HCT116 (cell line): ENCODE results near the gene TTC38.

ENCODE experiments used
- ELF1 ChIP-seq: IDR thresholded peaks from 2 replicates; pipeline ENCODE4 v1.6.1; 2012; ENCODE audit warnings: low read depth, borderline replicate concordance
- EZH2 ChIP-seq: fragments of 200-600 bp; sonication (generic); IDR thresholded peaks from 2 replicates; pipeline ENCODE4 v1.6.1; 2017; ENCODE audit warnings: antibody characterized with exemption, mixed run types
- JUND ChIP-seq: IDR thresholded peaks from 2 replicates; pipeline ENCODE4 v1.6.1; 2012
- POLR2AphosphoS5 ChIP-seq: IDR thresholded peaks from 2 replicates; pipeline ENCODE4 v1.6.1; 2011; ENCODE audit warnings: mild to moderate bottlenecking, low read depth, low read length, moderate library complexity
- RAD21 ChIP-seq: IDR thresholded peaks from 2 replicates; pipeline ENCODE4 v1.6.1; 2012; ENCODE audit warnings: low read depth, mild to moderate bottlenecking
- TF ChIP-seq, protein P1 (sequence below), 3 experiments: fragments of 200-600 bp in 1 of 3; sonication (generic) in 1 of 3; IDR thresholded peaks in 2 of 3; conservative IDR thresholded peaks in 1 of 3; 2 replicates each; pipeline ENCODE4 v1.5.1; 2012 to 2017; ENCODE audit warnings: low read depth in 2 of 3, low read length in 2 of 3, antibody characterized with exemption in 1 of 3, borderline replicate concordance in 1 of 3, control low read depth in 1 of 3, mild to moderate bottlenecking in 1 of 3, mixed read lengths in 1 of 3, mixed run types in 1 of 3, moderate library complexity in 1 of 3; ENCODE audit not compliant: insufficient read depth in 1 of 3
- TF ChIP-seq, protein P2 (sequence below): IDR thresholded peaks from 2 replicates; pipeline ENCODE4 v1.6.1; 2012

DNA sequence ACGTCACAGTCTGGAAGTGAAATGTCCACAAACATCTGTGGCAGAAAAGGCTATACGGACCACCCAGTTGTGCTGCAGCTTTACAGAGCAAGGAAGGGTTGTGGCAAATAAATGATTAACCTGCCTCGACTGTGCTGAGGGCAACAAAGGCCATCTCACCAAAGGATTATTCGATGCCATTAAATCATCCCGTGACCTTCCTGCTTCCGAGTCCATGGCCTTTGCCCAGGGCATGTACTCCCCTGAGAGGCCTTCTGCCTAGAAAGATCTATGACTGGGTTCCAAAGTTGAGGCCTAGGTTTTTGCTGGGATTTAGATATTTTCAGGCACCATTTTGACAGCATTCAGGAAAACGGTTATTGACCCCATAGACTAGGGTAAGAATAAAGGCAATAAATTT, 26.9 kb upstream of the TTC38 start:
- no peak for TF ChIP-seq EZH2
- no peak for TF ChIP-seq POLR2AphosphoS5
- TF ChIP-seq, protein P1, sequence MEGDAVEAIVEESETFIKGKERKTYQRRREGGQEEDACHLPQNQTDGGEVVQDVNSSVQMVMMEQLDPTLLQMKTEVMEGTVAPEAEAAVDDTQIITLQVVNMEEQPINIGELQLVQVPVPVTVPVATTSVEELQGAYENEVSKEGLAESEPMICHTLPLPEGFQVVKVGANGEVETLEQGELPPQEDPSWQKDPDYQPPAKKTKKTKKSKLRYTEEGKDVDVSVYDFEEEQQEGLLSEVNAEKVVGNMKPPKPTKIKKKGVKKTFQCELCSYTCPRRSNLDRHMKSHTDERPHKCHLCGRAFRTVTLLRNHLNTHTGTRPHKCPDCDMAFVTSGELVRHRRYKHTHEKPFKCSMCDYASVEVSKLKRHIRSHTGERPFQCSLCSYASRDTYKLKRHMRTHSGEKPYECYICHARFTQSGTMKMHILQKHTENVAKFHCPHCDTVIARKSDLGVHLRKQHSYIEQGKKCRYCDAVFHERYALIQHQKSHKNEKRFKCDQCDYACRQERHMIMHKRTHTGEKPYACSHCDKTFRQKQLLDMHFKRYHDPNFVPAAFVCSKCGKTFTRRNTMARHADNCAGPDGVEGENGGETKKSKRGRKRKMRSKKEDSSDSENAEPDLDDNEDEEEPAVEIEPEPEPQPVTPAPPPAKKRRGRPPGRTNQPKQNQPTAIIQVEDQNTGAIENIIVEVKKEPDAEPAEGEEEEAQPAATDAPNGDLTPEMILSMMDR (IDR thresholded peaks at IDR 0.05 in 2 of 3, conservative IDR thresholded peaks at IDR 0.05 in 1 of 3; ENCODE audit: borderline replicate concordance in 1 of 3, insufficient read depth in 1 of 3, low read depth in 2 of 3, low read length in 2 of 3), result no peak
- no peak for TF ChIP-seq ELF1
- TF ChIP-seq RAD21, result no peak
- TF ChIP-seq, protein P2, sequence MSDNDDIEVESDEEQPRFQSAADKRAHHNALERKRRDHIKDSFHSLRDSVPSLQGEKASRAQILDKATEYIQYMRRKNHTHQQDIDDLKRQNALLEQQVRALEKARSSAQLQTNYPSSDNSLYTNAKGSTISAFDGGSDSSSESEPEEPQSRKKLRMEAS, result no peak
- TF ChIP-seq JUND, result no peak
